GM18873 (cell line): ENCODE results near the gene SCTR.

ENCODE experiments used
- ATAC-seq: cut with Tn5 transposase; IDR thresholded peaks from one replicate; pipeline ENCODE4 v1.9.1; 2021; ENCODE audit warnings: mild to moderate bottlenecking, moderate library complexity, moderate number of reproducible peaks; ENCODE audit not compliant: unreplicated experiment, low FRiP score

SCTR gene

DNA sequence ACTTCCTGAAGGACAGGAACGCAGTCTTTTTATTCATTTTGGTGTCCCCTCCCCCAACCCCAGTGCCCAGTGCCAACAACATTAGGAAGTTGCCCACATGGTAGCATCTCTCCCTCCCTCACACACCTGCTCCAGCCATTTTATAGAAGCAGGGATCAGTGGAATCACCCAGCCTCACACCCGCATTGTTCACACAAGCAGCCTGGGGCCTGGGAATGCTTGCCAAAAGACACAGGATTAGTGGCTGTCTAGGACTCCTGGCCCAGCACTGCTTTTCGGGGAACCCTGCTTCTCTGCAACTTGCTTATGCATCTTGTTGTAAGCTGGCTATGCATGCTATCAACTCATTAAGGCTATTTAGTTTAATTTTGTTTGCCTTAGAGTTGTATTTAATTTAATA lies 74.8 kb downstream of the SCTR start:
- no peak for ATAC-seq

DNA sequence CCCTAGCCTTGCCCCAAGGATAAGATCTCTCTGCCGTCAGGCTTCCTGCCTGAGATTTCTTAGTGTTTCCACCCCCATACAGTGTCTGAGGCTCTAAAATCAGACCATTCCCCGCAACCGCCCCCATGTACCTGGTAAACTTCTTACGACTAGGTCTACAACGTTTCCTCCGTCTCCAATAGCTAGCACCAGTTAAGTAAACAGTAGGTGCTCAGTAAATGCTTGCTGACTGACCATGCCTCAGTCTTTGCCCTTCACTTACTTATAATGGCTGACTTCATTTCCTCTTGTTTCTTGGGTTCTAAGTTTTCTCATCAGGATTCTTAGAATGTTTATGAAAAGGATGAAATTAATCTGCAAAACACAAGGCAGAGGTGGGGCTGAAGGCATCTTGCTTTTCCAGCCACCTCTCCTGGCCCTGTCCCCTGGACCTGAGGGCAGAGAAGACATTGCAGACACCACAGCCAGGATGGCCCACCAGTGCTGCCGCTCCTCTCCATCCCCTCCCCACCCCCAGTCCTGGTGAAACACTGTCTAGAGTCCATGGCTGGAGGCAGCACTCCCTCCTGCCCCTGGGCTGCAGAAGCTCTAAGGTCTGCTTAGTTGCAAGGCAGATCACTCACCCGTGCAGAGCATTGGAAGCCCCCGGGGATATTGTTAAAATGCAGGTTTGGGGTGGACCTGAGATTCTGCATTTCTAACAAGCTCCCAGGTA lies 75.7 kb downstream of the SCTR start:
- no peak for ATAC-seq

DNA sequence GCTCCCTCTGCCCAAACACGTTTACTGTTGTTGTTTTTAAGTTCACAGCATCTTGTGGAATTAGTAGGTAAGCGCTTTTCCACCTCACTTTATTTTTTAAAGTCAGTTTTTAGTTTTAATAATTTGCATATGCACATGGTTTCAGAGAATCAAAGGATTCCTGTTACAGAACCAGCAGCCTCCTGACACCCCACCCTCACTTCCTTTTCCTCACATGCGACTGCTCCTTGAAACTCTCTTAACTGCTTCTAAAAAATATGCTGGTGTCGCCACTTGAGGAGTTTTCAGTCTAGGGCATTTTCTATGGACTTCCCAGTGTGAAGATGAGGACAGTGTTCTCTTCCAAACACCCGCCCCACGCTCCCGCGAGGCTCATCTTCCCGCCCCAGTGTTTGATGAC lies 78.2 kb downstream of the SCTR start:
- no peak for ATAC-seq

DNA sequence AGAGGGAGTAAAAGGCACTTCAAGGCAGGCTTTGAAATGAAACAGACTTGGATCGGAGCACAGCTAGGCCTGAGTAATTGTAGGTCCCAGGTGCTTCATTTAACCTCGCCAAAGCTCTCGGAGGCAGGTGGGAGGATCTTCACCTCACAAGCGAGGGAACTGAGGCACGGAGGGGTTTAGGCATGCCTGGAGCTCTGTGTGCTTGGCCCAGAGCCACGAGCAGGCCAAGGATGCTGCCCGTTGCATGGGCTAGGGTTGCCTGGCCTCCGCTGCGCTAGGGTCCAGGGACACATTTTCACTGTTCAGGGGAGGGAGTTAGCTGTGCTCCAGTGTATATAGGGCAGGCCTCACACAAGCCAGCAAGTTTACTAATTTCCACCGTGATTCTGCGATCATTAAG lies 81.4 kb downstream of the SCTR start:
- no peak for ATAC-seq

DNA sequence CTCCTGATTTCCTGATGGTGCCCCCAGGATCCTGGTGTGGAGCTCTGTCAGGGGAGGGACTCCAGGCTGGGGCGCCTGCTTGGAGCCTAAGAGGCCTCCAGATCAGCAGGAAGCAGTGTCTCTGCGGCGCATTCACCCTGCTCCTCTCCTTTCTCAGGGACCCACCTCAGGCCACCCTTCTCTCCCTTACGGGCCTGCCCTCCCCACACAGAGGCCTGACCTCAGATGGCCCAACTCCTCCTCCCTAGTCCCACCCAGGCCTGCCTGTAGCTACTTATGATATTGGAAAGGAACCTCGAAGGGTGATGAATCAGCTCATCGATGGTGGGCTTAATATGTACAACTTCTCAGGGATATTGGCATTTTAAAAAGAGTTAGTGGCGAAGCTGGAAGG lies 82.1 kb downstream of the SCTR start:
- no peak for ATAC-seq

DNA sequence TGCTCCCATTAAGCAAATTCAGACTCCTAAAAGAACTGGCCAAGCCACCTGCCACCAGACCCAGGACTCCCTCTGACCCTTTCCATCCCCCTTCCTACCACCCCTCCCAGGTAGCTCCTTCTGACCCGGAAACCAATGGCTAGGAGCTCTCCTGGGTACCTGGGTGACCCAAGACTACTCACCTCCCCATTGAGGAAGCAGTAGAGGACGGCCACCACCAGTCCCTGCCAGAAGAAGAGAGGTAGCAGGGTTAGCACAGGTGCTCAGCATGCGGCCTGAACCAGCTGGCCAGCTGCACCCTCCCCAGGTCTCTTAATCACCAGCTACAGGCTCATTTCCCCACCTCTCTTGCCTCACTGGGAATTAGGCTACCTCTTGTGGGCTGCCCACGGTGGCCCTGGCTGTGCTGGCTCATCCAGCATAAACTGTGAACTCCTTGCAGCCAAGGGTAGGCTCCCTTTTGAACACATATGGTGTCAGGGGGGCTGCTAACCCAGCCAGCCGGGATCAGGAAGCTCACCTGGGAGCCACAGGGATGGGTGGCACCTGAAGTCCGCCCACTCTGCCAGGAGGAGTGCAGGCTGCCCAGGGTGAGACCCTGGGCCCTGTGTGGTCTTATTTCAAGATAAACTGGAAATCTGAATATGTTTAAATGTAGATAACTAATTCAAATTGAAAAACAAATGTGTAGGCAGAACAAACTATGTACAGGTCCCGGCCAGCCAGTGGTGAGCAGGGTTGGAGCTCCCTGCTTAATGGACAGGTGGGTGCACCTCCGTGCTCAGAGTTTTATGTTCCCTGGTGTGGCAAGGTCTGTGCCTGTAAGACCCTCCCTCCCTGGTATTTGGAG lies 82.7 kb downstream of the SCTR start:
- ATAC-seq: no peak

DNA sequence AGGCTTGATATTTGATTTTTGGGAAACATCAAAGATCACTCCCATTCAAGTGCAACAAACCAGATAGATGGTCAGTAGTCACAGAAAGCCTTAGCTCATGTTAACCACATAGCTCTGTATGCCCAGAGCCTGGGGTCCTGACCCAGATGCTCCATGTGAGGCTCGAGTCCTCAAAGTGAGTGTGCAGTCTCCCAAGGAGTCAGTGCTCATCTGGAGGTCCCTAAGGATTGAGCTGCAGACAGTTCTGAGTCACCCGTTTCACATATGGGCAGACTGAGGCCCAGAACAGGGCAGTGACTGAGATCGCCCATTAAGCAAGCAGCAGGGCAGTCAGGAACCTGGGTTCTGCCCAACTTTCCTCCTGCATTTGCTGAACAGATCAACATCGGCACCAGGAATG lies 83.4 kb downstream of the SCTR start:
- no peak for ATAC-seq

DNA sequence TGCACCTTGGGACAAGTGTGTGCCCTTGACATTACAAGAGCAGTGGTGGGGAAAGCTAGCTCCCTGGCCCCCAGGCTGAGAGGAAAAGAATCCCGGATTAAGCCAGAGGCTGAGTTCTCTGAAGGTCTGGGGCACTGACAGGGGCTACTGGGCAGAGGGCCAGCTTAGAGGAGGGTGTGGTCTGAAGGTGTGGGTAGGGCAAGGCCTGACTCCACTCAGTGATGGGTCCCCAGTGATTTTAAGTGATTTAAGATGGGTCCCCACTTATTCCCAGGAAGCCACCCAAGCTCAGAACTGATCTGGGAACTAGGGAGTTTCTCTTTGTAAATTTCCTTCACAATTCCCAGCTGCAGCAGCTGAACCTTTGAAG lies 83.8 kb downstream of the SCTR start:
- no peak for ATAC-seq

DNA sequence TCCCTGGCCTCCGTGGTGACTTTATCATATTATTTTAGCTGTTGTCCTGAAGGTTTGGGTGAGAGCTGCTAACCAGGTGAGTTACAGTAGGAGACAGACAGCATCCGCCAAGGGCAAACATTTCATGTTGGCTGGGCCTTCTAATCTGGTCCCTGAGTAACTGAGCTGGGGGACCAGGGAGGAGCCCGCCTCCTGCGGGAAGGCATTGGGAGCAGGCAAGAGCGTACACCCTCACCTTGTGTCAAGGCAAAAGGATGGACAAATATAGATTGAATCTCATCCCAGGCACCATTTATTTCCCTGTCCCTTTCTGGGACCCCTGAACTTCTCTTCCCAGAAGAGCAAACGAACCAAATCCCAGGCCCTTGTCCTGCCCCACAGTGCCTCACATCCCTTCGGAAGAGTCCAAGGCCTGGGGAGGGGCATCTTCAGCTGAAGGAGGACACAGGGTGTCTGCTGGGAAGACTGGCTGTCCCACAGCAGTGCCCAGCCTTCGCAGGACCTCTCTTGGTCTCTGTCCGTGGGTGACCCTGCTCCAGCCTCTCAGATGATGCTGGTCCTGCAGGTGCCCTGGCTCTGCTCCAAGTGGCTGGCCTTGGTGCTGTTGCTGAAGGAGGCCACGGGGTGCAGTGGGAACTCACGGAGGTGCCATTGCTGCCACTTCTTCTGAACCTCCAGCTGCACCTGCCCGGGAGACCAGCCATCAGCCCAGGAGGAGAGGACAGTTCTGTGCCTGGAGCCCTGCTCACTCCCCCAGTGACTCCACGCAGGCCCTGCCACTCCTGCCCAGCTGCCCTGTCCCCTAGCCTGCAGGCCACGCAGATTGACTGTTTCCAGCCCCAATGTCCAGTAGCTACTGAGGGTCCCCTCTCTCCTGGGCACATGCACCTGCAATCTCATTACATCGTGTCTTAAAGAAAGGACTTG lies 84.4 kb downstream of the SCTR start:
- ATAC-seq: no peak

DNA sequence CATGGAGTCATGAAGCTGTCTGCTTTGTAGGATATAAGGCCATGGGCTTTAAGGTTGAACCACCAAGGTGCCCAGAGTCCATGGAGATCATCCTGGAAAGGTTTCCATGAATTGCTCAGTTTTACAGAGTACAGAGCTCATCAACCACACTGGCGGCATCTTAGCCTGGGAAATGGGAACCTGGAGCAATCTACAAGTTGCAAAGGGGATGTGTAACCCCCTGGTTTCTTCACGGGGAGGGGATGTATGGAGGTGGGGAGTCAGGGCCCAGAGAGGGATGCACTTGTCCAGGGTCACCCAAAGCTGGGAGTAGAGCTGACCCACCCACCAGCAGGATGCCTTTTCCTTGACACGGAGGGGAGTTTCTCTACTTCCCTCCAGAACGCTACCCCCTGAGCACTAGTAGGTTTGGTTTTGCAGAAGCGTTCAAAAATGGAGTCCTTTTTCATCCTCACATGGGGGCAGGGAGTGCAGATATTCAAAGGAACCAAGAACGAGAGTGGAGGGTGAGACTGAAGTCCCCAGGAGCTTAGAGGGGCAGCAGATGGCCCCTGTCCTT lies 85.5 kb downstream of the SCTR start:
- ATAC-seq: no peak

DNA sequence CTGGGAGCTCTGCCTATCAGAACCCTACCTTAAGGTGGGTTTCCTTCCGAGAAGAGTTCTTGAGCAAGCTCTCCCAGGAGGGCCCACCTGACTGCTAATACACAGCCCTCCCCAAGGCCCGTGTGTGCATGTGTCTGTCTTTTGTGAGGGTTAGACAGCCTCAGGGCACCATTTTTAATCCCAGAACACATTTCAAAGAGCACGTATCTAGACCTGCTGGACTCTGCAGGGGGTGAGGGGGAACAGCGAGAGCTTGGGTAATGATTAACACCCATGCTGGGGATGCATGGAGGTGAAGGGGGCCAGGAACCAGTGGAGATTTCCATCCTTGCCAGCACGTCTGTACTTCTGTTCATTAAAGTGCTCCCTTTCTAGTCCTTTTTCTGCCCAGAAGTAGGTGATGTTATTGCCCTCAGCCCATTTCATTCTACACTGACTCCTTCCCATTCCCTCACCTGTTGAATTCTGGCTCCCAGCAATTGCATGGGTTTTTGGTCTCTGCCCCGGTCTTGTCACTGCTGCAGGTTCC lies 86.1 kb downstream of the SCTR start:
- no peak for ATAC-seq

DNA sequence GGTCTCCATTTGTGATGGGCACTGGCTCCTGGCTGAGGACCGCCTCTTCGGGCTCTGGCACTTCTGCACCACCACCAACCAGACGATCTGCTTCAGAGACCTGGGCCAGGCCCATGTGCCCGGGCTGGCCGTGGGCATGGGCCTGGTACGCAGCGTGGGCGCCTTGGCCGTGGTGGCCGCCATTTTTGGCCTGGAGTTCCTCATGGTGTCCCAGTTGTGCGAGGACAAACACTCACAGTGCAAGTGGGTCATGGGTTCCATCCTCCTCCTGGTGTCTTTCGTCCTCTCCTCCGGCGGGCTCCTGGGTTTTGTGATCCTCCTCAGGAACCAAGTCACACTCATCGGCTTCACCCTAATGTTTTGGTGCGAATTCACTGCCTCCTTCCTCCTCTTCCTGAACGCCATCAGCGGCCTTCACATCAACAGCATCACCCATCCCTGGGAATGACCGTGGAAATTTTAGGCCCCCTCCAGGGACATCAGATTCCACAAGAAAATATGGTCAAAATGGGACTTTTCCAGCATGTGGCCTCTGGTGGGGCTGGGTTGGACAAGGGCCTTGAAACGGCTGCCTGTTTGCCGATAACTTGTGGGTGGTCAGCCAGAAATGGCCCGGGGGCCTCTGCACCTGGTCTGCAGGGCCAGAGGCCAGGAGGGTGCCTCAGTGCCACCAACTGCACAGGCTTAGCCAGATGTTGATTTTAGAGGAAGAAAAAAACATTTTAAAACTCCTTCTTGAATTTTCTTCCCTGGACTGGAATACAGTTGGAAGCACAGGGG lies 87.1 kb downstream of the SCTR start:
- ATAC-seq: no peak

DNA sequence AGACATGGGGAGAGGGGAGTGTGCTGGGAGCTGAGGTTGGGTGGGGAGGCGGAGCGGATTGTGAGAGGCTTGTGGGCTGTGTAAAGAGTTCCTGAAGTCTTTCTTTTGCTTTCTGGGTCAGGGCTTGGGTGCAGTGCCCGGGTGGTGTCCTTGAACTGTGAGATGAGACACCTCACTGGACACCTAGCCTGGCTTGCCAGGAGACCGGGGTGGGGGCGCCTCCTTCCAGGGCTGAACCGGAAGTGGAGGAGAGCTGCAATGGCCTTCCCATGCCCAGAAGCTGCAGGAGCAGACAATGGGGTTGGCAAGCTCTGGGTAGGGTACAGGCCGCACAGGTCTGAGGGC lies 88.4 kb downstream of the SCTR start:
- ATAC-seq: no peak

DNA sequence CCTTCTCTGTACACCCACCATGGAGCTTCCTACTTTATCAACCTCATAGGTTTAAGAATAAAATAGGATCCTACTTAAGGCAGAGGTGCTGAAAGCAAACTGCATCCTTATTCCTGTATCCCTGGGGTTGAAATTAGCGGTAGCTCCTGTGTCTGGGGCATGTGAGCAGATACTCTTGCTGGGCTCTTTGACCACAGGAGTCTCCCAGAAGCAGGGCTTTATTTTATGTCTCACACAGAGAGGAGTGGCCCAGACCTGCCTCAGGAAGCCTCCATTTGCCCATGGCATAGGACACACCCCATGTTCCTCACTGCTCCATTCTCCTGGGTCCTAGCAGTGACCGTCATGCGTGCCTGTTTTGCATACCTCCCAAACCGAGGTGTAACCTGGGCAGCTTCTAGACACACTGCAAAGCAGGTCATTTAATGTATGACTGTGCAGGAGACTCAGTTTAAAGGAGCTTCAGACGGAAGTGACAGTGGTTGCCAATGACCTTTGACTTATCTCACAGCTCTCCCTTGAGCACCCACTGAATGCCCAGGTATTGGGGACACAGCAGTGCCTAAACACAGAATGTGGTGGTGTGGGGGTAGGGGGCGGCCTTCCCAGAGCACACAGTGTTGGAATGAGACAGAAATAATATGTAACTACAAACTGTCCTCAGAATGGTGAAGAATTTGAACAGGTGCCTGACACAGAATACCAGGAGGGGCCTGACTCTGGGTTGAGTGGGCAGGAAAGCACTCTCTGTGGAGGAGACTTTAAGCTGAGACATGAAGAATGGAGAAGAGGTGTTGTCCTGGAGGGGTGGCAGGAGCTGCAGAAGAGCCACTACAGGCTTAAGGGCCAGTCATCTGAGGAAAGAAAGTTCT lies 89.0 kb downstream of the SCTR start:
- ATAC-seq: no peak

DNA sequence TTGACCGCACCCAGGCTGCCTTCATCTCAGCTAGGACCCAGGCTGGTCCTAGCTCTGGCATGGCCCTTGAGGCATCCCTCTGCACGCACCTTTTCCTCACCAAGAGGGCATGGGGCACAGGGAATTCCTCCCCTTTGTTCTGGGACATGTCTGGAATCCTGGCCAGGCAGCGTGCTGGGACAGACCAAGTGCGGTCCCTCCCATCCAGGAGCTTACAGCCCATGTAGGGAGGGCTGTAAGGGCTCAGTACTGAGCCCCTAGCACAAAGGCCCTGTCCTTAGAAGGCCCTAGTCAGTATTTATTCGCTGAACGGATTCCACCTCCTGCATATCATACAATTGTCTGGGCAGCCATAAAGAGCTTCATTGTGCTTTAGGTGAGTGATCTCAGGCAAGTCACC lies 89.6 kb downstream of the SCTR start:
- no peak for ATAC-seq

DNA sequence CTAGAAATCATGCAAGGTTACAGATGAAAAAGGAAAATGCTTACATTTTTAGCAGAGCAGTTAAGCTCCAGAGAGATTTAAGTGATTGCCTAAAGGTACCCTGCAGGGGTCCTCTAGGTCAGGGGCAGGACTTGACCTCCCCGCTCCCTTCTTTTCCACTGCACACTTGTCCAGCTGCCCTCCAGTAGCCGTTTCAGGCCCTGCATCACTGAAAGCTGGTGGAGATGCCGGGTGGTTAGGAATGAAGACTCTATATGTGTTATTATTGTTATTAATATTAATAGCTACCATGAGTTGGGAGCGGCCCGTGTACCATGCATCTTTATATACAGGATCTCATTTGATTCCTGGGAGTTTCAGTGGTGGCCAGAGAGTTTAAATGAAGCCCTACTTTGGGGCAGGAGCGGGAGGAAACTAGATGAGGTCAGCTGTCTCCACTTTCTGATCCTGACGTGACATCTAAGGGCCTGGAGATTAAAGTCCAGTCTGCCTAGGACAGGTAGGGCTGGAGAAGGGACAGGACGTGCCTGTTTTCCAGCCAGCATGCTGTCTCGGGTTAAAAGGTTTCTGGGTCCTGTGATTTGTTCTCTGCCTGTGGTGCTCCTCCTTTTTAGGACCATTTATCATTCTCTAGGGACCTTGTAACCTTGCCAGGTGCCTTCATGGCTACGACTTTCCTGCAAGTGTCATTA lies 90.5 kb downstream of the SCTR start:
- no peak for ATAC-seq

DNA sequence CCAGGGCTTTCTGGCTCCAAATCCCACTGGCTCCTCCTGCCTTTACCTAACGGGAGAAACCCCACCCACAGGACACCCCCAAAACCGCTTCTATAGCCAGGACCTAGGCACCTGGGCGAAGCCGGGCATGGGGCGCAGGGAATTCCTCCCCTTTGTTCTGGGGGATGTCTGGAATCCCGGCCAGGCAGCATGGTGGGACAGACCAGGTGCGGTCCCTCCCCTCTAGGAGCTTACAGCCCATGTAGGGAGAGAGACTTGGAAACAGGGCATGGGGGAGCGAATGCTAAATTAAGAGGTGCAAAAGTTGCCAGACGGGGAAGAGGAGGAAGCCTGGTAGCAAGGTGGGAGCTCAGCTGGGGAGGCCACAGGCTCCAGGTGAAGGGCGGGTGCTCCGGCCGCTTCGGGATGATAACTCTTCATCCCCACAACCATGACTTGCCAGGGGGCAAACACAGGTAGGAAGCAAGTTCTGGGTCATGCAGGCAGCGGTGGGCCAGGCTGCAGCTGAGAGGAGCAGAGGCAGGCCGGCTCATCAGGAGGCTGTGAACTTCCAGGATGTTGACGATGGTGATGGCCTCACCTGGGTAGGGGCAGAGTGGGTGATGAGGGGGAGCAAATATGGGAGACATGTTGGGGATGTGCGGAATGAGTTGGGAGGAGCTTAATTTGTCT lies 91.3 kb downstream of the SCTR start:
- no peak for ATAC-seq
